ENCODE measurements around the gene ULK1.

ULK1 gene

DNA sequence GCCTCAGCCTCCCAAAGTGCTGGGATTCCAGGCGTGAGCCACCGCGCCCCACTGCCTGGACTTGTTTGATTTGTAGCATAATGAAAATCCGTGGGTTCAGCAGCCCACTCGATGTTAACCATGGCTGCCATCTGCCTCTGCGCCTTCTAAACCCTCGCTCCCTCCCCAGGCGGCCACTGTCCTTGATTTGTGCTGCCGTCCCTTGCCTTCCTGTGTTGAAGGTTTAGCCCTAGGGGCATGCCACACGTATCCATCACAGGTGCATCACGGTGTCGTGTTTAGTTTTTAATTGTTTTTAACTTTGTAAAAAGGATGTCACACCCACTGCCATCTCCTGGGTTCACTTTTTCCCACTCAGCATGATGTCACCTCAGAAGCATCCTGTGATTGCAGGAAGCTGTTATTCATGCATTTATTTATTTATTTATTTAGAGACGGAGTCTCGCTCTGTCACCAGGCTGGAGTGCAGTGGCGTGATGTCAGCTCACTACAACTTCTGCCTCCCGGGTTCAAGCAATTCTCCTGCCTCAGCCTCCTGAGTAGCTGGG, 24.5 kb upstream of the ULK1 start (continued):
- TF ChIP-seq, protein P1, sequence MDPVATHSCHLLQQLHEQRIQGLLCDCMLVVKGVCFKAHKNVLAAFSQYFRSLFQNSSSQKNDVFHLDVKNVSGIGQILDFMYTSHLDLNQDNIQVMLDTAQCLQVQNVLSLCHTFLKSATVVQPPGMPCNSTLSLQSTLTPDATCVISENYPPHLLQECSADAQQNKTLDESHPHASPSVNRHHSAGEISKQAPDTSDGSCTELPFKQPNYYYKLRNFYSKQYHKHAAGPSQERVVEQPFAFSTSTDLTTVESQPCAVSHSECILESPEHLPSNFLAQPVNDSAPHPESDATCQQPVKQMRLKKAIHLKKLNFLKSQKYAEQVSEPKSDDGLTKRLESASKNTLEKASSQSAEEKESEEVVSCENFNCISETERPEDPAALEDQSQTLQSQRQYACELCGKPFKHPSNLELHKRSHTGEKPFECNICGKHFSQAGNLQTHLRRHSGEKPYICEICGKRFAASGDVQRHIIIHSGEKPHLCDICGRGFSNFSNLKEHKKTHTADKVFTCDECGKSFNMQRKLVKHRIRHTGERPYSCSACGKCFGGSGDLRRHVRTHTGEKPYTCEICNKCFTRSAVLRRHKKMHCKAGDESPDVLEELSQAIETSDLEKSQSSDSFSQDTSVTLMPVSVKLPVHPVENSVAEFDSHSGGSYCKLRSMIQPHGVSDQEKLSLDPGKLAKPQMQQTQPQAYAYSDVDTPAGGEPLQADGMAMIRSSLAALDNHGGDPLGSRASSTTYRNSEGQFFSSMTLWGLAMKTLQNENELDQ (tag by site-specific recombination; IDR thresholded peaks at IDR 0.05; ENCODE audit: low read depth) = no peak
- TF ChIP-seq ZNF266 (tag by site-specific recombination; IDR thresholded peaks at IDR 0.05; ENCODE audit: low read depth) (no peak), ZNF571 (tag by site-specific recombination; IDR thresholded peaks at IDR 0.05) (no peak), ZXDB (tag by site-specific recombination; IDR thresholded peaks at IDR 0.05) (peak; percentile 48; the same call in 1 of the 2 replicates), ZNF48 (tag by site-specific recombination; IDR thresholded peaks at IDR 0.05) (no peak), EGR2 (tag by site-specific recombination; IDR thresholded peaks at IDR 0.05; ENCODE audit: low read depth) (peak; percentile 94), ZBTB17 (tag by site-specific recombination; IDR thresholded peaks at IDR 0.05) (peak; percentile 44), ZNF211 (tag by site-specific recombination; IDR thresholded peaks at IDR 0.05; ENCODE audit: low read depth) (no peak), GLI4 (tag by site-specific recombination; IDR thresholded peaks at IDR 0.05) (no peak), TRIM28 (IDR thresholded peaks at IDR 0.05; ENCODE audit: borderline replicate concordance, low read length) (no peak), ZFP3 (tag by site-specific recombination; IDR thresholded peaks at IDR 0.05; ENCODE audit: low read depth) (no peak), SCRT2 (tag by site-specific recombination; IDR thresholded peaks at IDR 0.05) (no peak), ZNF221 (tag by site-specific recombination; IDR thresholded peaks at IDR 0.05; ENCODE audit: borderline replicate concordance) (no peak), ZNF394 (tag by site-specific recombination; IDR thresholded peaks at IDR 0.05; ENCODE audit: borderline replicate concordance) (peak; percentile 37; the same call in 1 of the 2 replicates), ZFP69B (tag by site-specific recombination; IDR thresholded peaks at IDR 0.05) (no peak; the same call in 1 of the 2 replicates), ZBTB1 (tag by site-specific recombination; IDR thresholded peaks at IDR 0.05) (no peak), ZSCAN30 (tag by site-specific recombination; IDR thresholded peaks at IDR 0.05) (no peak), ZFHX2 (tag by site-specific recombination; conservative IDR thresholded peaks at IDR 0.05) (peak; percentile 98), KLF10 (tag by site-specific recombination; IDR thresholded peaks at IDR 0.05) (peak; percentile 85), SALL2 (tag by site-specific recombination; IDR thresholded peaks at IDR 0.05; ENCODE audit: borderline replicate concordance) (no peak), ZNF433 (tag by site-specific recombination; IDR thresholded peaks at IDR 0.05; ENCODE audit: low read depth) (no peak), ZNF610 (tag by site-specific recombination; IDR thresholded peaks at IDR 0.05; ENCODE audit: borderline replicate concordance) (no peak), ZNF501 (tag by site-specific recombination; IDR thresholded peaks at IDR 0.05) (no peak), SP7 (tag by site-specific recombination; IDR thresholded peaks at IDR 0.05) (peak; percentile 66), ZNF366 (tag by site-specific recombination; conservative IDR thresholded peaks at IDR 0.05) (peak; percentile 83), ZSCAN23 (tag by site-specific recombination; IDR thresholded peaks at IDR 0.05) (0 out of 2 replicates have a peak, but pooled peaks have one; percentile 43), ZNF624 (tag by site-specific recombination; IDR thresholded peaks at IDR 0.05) (no peak), ZNF596 (tag by site-specific recombination; IDR thresholded peaks at IDR 0.05) (no peak), ZNF548 (tag by site-specific recombination; IDR thresholded peaks at IDR 0.05) (peak; percentile 90)
- TF ChIP-seq, protein P2, sequence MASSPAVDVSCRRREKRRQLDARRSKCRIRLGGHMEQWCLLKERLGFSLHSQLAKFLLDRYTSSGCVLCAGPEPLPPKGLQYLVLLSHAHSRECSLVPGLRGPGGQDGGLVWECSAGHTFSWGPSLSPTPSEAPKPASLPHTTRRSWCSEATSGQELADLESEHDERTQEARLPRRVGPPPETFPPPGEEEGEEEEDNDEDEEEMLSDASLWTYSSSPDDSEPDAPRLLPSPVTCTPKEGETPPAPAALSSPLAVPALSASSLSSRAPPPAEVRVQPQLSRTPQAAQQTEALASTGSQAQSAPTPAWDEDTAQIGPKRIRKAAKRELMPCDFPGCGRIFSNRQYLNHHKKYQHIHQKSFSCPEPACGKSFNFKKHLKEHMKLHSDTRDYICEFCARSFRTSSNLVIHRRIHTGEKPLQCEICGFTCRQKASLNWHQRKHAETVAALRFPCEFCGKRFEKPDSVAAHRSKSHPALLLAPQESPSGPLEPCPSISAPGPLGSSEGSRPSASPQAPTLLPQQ (tag by site-specific recombination; IDR thresholded peaks at IDR 0.05) = no peak
- TF ChIP-seq, protein P3, sequence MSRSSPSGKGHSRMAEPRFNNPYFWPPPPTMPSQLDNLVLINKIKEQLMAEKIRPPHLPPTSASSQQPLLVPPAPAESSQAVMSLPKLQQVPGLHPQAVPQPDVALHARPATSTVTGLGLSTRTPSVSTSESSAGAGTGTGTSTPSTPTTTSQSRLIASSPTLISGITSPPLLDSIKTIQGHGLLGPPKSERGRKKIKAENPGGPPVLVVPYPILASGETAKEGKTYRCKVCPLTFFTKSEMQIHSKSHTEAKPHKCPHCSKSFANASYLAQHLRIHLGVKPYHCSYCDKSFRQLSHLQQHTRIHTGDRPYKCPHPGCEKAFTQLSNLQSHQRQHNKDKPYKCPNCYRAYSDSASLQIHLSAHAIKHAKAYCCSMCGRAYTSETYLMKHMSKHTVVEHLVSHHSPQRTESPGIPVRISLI (tag by site-specific recombination; IDR thresholded peaks at IDR 0.05) = no peak
- TF ChIP-seq, protein P4, sequence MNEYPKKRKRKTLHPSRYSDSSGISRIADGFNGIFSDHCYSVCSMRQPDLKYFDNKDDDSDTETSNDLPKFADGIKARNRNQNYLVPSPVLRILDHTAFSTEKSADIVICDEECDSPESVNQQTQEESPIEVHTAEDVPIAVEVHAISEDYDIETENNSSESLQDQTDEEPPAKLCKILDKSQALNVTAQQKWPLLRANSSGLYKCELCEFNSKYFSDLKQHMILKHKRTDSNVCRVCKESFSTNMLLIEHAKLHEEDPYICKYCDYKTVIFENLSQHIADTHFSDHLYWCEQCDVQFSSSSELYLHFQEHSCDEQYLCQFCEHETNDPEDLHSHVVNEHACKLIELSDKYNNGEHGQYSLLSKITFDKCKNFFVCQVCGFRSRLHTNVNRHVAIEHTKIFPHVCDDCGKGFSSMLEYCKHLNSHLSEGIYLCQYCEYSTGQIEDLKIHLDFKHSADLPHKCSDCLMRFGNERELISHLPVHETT (tag by site-specific recombination; IDR thresholded peaks at IDR 0.05) = peak; percentile 56; the same call in 1 of the 2 replicates
- TF ChIP-seq, protein P5, sequence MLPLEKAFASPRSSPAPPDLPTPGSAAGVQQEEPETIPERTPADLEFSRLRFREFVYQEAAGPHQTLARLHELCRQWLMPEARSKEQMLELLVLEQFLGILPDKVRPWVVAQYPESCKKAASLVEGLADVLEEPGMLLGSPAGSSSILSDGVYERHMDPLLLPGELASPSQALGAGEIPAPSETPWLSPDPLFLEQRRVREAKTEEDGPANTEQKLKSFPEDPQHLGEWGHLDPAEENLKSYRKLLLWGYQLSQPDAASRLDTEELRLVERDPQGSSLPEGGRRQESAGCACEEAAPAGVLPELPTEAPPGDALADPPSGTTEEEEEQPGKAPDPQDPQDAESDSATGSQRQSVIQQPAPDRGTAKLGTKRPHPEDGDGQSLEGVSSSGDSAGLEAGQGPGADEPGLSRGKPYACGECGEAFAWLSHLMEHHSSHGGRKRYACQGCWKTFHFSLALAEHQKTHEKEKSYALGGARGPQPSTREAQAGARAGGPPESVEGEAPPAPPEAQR (tag by site-specific recombination; IDR thresholded peaks at IDR 0.05) = no peak
